ENCODE measurements around the gene MSRB3. TPM values are rescaled to one million over a fixed set of nuclear protein-coding genes. Genes with fewer than 3 reads are reported as not detected.
A peak's percentile ranks its signal among the peaks of the same experiment; 100 is the strongest.
"Not testable (repeated sequence)": the region's sequence is repeated elsewhere in the genome, so short reads cannot be mapped to it uniquely, and the experiment has no call there.

MSRB3 gene
- total RNA-seq, 1 donor = 72.4 TPM

DNA sequence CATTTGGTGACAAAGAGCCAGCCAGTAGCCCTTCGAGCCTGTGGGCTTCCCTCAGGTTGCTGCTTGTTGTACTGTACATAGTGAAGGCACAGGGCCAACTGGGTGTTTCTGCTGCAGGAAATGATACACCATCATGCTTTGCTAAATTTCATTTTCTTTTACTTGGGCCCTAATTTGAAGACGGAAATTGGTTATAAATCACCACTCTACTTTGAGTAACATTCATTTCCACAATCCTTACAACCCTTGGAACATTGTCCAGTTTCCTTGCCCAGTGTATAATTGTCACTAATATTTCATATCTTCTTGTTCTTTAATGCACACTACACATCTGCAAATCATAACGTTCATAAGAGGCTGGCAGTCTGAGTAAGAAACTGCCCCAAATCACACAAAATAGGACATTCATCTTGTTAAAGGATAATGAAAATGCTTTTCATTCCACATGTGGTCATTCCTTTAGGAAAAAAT, 30.2 kb downstream of the MSRB3 start:
- Histone ChIP-seq H3K4me2 (ENCODE audit: insufficient read depth, low read length) (no peak overlapping the region), H3K27ac (ENCODE audit: low read depth, low read length) (peak overlapping the region; percentile 77), H3K4me1 (ENCODE audit: insufficient read depth, low read length) (peaks cover 46% of the 10 kb centered on the region)

DNA sequence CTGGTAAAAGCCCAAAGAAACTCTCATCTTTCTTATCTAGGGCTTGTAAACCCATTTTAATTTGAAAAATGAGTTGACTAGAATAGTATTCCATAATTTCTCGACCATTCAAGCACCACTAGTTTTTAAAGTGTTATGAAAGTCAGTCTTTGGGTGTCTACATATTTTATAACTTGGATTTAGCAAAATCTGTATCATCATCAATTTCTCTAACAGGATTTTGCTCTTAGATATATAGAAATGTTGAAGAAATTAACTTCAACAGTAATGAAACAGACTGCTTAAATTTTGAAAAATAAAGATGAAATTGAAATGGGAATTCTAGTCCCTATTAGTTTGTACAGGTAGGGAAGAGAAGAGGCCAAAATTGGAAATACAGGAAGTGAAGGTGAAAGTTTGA, 32.8 kb downstream of the MSRB3 start:
- H3K27ac ChIP-seq (ENCODE audit: low read depth, low read length) = peak overlapping the region; percentile 6
- no peaks in the 10 kb centered on the region for H3K9me3 ChIP-seq (ENCODE audit: low read depth, low read length)
- H3K4me1 ChIP-seq (ENCODE audit: insufficient read depth, low read length) = peaks cover 36% of the 10 kb centered on the region
- no peak overlapping the region for H3K4me3 ChIP-seq (ENCODE audit: insufficient read depth, low read length)
- no peak overlapping the region for H2AFZ ChIP-seq (ENCODE audit: low read length)
- H3K79me2 ChIP-seq (ENCODE audit: insufficient read depth, low read length) = peaks cover 64% of the 10 kb centered on the region
- TF ChIP-seq, protein P1, sequence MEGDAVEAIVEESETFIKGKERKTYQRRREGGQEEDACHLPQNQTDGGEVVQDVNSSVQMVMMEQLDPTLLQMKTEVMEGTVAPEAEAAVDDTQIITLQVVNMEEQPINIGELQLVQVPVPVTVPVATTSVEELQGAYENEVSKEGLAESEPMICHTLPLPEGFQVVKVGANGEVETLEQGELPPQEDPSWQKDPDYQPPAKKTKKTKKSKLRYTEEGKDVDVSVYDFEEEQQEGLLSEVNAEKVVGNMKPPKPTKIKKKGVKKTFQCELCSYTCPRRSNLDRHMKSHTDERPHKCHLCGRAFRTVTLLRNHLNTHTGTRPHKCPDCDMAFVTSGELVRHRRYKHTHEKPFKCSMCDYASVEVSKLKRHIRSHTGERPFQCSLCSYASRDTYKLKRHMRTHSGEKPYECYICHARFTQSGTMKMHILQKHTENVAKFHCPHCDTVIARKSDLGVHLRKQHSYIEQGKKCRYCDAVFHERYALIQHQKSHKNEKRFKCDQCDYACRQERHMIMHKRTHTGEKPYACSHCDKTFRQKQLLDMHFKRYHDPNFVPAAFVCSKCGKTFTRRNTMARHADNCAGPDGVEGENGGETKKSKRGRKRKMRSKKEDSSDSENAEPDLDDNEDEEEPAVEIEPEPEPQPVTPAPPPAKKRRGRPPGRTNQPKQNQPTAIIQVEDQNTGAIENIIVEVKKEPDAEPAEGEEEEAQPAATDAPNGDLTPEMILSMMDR (IDR thresholded peaks at IDR 0.05; ENCODE audit: extremely low read depth, low read depth, low read length) = no peak
- H3K4me2 ChIP-seq (ENCODE audit: insufficient read depth, low read length) = no peak overlapping the region
- H3K27me3 ChIP-seq (ENCODE audit: insufficient read depth, low read length) = no peaks in the 10 kb centered on the region
- no peaks in the 10 kb centered on the region for H4K20me1 ChIP-seq (ENCODE audit: insufficient read depth, low read length)
- no peak for DNase-seq (ENCODE audit: insufficient read length, low spot score, missing footprints)
- H3K36me3 ChIP-seq (ENCODE audit: insufficient read depth, low read length) = peaks cover 5% of the 10 kb centered on the region

More for the DNA sequence above, 30.2 kb downstream of the MSRB3 start:
- H3K79me2 ChIP-seq (ENCODE audit: insufficient read depth, low read length) = peaks cover 82% of the 10 kb centered on the region
- peaks cover 5% of the 10 kb centered on the region for H3K36me3 ChIP-seq (ENCODE audit: insufficient read depth, low read length)
- no peaks in the 10 kb centered on the region for H3K27me3 ChIP-seq (ENCODE audit: insufficient read depth, low read length)
- H2AFZ ChIP-seq (ENCODE audit: low read length) = no peak overlapping the region
- DNase-seq (ENCODE audit: insufficient read length, low spot score, missing footprints) = no peak
- H4K20me1 ChIP-seq (ENCODE audit: insufficient read depth, low read length) = no peaks in the 10 kb centered on the region
- H3K4me3 ChIP-seq (ENCODE audit: insufficient read depth, low read length) = no peak overlapping the region
- no peaks in the 10 kb centered on the region for H3K9me3 ChIP-seq (ENCODE audit: low read depth, low read length)
- TF ChIP-seq, protein P1 (IDR thresholded peaks at IDR 0.05; ENCODE audit: extremely low read depth, low read depth, low read length) = no peak

DNA sequence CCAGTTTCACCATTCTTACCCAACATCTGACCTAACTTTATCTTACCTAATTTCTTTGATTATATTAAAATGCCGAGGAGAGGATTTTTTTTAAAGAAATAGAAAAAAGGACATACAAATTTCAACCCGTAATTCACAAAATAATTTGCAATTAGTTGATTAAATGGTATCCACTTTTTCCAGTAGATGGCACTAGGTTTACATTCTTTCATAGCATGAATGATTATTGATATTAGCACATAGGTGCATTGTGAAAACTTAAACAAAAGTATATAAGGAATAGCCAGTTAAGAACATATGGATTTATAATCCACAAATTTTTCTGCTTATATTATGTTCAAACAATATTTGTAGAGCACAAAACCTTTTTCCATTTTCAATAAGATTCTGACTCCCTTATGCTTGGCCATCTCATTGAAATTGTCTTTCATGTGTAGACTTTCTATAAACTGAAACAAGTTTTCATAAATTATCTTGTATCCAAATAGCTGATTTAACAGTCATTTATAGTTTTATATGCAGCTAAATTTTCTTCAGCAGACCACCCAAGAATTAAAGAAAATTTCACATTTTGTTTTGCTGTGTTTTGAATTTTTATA, 35.3 kb downstream of the MSRB3 start:
- Histone ChIP-seq H3K4me3 (ENCODE audit: insufficient read depth, low read length) (no peak overlapping the region), H4K20me1 (ENCODE audit: insufficient read depth, low read length) (no peaks in the 10 kb centered on the region), H3K4me1 (ENCODE audit: insufficient read depth, low read length) (peaks cover 11% of the 10 kb centered on the region), H3K27me3 (ENCODE audit: insufficient read depth, low read length) (no peaks in the 10 kb centered on the region), H3K4me2 (ENCODE audit: insufficient read depth, low read length) (no peak overlapping the region), H2AFZ (ENCODE audit: low read length) (no peak overlapping the region), H3K27ac (ENCODE audit: low read depth, low read length) (peak overlapping the region; percentile 2), H3K9me3 (ENCODE audit: low read depth, low read length) (no peaks in the 10 kb centered on the region), H3K79me2 (ENCODE audit: insufficient read depth, low read length) (peaks cover 45% of the 10 kb centered on the region), H3K36me3 (ENCODE audit: insufficient read depth, low read length) (peaks cover 5% of the 10 kb centered on the region)
- DNase-seq (ENCODE audit: insufficient read length, low spot score, missing footprints) = no peak
- TF ChIP-seq, protein P1 (IDR thresholded peaks at IDR 0.05; ENCODE audit: extremely low read depth, low read depth, low read length) = peak; percentile 57

DNA sequence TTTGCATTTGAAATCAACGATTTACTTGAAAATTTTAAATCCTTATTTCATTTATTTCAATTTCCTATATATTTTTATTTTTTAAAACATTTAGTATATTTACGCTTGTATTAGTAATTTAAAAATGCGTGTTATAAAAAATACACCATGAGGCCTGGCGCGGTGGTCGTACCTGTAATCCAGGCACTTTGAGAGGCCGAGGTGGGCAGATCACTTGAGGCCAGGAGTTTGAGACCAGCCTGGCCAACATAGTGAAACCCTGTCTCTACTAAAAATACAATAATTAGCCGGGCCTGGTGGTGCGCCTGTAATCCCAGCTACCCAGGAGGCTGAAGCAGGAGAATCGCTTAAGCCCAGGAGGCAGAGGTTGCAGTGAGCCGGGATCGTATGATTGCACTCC, 36.8 kb downstream of the MSRB3 start:
- not testable (repeated sequence) for H3K9me3 ChIP-seq (ENCODE audit: low read depth, low read length); H2AFZ ChIP-seq (ENCODE audit: low read length); H3K4me1 ChIP-seq (ENCODE audit: insufficient read depth, low read length); DNase-seq (ENCODE audit: insufficient read length, low spot score, missing footprints); H3K27me3 ChIP-seq (ENCODE audit: insufficient read depth, low read length); H3K27ac ChIP-seq (ENCODE audit: low read depth, low read length); H3K4me2 ChIP-seq (ENCODE audit: insufficient read depth, low read length); H4K20me1 ChIP-seq (ENCODE audit: insufficient read depth, low read length); H3K4me3 ChIP-seq (ENCODE audit: insufficient read depth, low read length); H3K36me3 ChIP-seq (ENCODE audit: insufficient read depth, low read length)
- H3K79me2 ChIP-seq (ENCODE audit: insufficient read depth, low read length) = peaks cover 34% of the 10 kb centered on the region
